HEK293 (cell line): ENCODE measurements around the gene PBX3.

Source experiments
- MYNN ChIP-seq: fragments of 450-650 bp; formaldehyde crosslinking; IDR thresholded peaks from 2 replicates; pipeline ENCODE4 v1.5.1; 2016; ENCODE audit warnings: missing biosample characterization, missing genetic modification characterization, borderline replicate concordance
- YY1 ChIP-seq: fragments of 450-650 bp; formaldehyde crosslinking; IDR thresholded peaks from 2 replicates; pipeline ENCODE4 v1.5.1; 2018; ENCODE audit warnings: missing biosample characterization, missing genetic modification characterization
- ZNF561 ChIP-seq: fragments of 450-650 bp; IDR thresholded peaks from 2 replicates; pipeline ENCODE4 v1.5.1; 2018; ENCODE audit warnings: missing biosample characterization, missing genetic modification characterization, borderline replicate concordance
- ZNF670 ChIP-seq: fragments of 450-650 bp; formaldehyde crosslinking; IDR thresholded peaks from 2 replicates; pipeline ENCODE4 v1.5.1; 2016; ENCODE audit warnings: missing biosample characterization, missing genetic modification characterization, low read depth
- ZNF707 ChIP-seq: fragments of 450-650 bp; formaldehyde crosslinking; IDR thresholded peaks from 2 replicates; pipeline ENCODE4 v1.5.1; 2016; ENCODE audit warnings: missing biosample characterization, missing genetic modification characterization
- ZSCAN30 ChIP-seq: fragments of 450-650 bp; IDR thresholded peaks from 2 replicates; pipeline ENCODE4 v1.5.1; 2018; ENCODE audit warnings: missing biosample characterization, mild to moderate bottlenecking, missing genetic modification characterization, moderate library complexity
- TF ChIP-seq, protein P1 (sequence below): fragments of 450-650 bp; formaldehyde crosslinking; IDR thresholded peaks from 2 replicates; pipeline ENCODE4; 2016; ENCODE audit warnings: missing biosample characterization, missing genetic modification characterization

DNA sequence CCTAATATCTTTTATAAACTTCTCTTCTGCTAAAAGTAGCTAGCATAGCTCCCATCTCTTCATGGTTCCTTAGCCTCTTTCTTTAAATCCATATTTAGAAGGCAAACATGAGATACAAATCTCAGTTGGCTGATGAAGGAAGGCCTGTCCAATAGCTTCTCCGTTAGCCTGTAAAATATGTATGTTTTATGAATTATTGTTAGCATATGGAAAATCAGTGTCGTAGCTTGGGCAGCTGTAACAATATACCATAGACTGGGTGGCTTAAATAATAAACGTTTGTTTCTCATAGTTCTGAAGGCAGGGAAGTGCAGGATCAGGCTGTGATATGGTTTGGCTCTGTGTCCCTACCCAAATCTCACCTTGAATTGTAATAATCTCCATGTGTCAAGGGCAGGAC is 63.8 kb downstream of the PBX3 start:
- TF ChIP-seq ZSCAN30 (tag by site-specific recombination) (no peak), ZNF707 (tag by site-specific recombination) (no peak), ZNF670 (no peak), YY1 (no peak), ZNF561 (tag by site-specific recombination) (no peak), MYNN (tag by site-specific recombination) (no peak)
- TF ChIP-seq, protein P1, sequence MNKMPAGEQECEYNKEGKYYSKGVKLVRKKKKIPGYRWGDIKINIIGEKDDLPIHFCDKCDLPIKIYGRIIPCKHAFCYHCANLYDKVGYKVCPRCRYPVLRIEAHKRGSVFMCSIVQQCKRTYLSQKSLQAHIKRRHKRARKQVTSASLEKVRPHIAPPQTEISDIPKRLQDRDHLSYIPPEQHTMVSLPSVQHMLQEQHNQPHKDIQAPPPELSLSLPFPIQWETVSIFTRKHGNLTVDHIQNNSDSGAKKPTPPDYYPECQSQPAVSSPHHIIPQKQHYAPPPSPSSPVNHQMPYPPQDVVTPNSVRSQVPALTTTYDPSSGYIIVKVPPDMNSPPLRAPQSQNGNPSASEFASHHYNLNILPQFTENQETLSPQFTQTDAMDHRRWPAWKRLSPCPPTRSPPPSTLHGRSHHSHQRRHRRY, result no peak
